GM19324 (cell line): ENCODE measurements around the gene LRP1-AS.

Source experiments
- ATAC-seq: cut with Tn5 transposase; IDR thresholded peaks from one replicate; pipeline ENCODE4 v1.9.1; 2021; ENCODE audit warnings: mild to moderate bottlenecking, moderate library complexity; ENCODE audit not compliant: unreplicated experiment, low FRiP score

The LRP1-AS gene

DNA sequence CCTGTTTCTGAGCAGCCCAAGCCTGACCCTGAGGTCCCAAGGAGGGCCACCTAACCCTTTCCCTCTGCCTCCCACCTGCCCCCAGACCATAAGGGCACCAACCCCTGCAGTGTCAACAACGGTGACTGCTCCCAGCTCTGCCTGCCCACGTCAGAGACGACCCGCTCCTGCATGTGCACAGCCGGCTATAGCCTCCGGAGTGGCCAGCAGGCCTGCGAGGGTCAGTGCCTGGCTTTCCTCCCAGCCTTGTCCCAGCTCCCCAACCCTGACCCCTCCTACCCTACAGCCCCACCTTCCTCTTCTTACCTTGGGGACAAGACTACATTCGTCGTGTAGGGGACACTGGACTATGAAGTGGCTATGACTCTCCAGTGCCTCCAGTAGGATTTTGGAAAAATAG lies 33.7 kb upstream of the LRP1-AS start:
- no peak for ATAC-seq

DNA sequence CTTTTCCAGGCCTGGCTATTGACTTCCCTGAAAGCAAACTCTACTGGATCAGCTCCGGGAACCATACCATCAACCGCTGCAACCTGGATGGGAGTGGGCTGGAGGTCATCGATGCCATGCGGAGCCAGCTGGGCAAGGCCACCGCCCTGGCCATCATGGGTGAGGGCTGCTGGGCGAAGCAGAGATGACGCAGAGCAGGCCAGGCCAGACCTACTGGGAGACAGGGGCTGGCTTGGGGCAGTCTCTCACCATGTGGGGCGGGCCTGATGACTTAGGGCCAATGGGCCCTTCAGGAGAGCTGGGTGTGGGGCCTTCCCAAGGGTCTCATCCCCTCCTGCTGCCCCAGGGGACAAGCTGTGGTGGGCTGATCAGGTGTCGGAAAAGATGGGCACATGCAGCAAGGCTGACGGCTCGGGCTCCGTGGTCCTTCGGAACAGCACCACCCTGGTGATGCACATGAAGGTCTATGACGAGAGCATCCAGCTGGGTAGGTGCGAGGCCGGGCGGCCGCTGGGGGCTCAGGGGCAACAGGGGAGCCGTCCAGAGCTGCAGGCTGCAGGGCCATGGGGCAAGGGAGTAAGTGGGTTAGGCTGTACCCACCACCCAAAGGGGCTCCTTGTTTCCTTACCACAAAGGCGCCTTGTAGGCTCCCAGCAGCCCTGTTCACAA lies 33.0 kb upstream of the LRP1-AS start:
- ATAC-seq: no peak

DNA sequence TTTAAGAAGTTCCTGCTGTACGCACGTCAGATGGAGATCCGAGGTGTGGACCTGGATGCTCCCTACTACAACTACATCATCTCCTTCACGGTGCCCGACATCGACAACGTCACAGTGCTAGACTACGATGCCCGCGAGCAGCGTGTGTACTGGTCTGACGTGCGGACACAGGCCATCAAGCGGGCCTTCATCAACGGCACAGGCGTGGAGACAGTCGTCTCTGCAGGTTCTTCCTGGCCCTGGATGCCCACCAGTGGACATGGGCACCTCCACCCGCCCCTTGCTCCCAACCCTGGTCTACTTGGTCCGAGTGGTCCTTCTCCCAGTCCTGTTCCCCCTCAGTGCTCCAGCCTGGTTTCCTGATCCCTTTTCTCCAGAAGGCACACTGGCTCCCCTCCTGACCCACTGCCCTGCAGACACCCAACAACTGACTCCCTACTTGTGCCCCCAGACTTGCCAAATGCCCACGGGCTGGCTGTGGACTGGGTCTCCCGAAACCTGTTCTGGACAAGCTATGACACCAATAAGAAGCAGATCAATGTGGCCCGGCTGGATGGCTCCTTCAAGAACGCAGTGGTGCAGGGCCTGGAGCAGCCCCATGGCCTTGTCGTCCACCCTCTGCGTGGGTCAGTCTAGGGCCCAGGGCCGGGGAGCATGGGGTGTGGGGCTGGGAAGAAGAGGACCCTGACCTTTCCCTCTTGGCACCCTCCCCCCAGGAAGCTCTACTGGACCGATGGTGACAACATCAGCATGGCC lies 32.1 kb upstream of the LRP1-AS start:
- no peak for ATAC-seq

DNA sequence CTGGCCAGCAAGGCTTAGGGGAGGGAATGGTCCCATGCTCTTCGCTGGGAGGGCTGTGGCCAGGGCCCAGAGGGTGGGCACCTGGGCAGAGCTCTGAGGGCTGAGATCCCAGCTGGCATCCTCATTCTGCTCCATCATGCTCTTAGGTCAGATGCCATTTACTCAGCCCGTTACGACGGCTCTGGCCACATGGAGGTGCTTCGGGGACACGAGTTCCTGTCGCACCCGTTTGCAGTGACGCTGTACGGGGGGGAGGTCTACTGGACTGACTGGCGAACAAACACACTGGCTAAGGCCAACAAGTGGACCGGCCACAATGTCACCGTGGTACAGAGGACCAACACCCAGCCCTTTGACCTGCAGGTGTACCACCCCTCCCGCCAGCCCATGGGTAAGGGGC lies 30.8 kb upstream of the LRP1-AS start:
- no peak for ATAC-seq

DNA sequence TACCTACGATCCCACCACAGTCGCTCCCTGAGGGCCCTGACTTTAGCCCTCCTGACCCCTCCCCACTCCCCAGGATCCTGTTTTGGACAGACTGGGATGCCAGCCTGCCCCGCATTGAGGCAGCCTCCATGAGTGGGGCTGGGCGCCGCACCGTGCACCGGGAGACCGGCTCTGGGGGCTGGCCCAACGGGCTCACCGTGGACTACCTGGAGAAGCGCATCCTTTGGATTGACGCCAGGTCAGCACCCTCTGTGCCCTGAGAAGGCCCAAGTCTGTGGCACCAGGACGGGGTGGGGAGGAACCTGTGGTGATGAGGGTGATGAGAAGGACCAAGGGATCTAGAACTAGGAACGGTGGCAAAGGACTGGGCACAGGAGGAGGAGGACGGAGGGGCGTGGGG lies 29.9 kb upstream of the LRP1-AS start:
- ATAC-seq: no peak

DNA sequence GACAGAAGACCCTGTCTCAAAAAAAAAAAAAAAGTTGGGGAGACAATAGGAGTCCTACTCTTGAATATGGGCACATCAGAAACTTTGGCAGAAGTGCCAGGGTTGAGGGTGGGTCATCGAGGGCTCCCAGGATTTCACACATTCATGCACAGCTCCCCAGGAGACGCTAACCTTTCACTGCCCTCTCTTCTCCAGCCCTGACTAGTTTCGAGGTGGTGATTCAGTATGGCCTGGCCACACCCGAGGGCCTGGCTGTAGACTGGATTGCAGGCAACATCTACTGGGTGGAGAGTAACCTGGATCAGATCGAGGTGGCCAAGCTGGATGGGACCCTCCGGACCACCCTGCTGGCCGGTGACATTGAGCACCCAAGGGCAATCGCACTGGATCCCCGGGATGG lies 29.4 kb upstream of the LRP1-AS start:
- ATAC-seq: no peak

DNA sequence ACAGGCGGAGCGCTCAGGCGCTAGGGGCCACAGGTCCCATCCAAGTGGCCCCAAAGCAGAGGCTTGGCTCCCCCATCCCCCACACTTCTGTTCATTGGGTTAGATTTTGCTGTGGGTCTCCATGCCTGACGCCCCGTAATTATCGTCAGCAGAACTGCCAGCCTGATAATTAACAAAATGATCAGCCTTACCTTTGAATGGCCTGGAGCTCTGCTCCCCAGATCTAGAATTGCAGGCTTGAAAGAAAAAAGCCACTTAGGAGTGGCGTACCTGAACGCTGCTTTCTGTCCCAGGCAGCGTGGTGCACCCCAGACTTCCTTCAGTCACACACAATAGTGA lies 28.7 kb upstream of the LRP1-AS start:
- ATAC-seq: no peak

DNA sequence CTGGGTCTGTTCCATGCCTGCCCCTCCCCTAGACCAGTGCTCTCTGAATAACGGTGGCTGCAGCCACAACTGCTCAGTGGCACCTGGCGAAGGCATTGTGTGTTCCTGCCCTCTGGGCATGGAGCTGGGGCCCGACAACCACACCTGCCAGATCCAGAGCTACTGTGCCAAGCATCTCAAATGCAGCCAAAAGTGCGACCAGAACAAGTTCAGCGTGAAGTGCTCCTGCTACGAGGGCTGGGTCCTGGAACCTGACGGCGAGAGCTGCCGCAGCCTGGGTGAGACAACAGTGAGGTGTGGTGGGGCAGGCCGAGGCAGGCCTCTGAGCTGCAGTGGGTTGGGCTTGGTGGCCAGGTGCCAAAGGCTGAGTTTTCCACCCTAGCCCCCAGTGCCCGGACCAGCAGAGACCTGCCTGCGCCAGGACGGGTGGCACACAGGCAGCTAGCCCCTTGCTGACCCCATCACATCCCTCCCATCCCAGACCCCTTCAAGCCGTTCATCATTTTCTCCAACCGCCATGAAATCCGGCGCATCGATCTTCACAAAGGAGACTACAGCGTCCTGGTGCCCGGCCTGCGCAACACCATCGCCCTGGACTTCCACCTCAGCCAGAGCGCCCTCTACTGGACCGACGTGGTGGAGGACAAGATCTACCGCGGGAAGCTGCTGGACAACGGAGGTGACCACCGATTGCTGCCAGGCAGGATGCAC lies 28.2 kb upstream of the LRP1-AS start:
- ATAC-seq: no peak

DNA sequence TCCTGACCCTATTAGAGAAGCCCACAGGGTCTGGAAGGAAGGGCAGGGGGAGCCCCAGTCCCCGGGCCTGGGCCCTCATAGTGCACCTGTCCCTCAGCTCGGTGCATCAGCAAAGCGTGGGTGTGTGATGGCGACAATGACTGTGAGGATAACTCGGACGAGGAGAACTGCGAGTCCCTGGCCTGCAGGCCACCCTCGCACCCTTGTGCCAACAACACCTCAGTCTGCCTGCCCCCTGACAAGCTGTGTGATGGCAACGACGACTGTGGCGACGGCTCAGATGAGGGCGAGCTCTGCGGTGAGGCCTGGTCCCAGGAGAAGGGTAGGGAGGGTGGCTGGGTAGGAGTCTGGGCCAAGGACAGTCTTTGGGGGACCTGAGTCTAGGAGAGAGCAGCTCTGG lies 26.3 kb upstream of the LRP1-AS start:
- no peak for ATAC-seq

DNA sequence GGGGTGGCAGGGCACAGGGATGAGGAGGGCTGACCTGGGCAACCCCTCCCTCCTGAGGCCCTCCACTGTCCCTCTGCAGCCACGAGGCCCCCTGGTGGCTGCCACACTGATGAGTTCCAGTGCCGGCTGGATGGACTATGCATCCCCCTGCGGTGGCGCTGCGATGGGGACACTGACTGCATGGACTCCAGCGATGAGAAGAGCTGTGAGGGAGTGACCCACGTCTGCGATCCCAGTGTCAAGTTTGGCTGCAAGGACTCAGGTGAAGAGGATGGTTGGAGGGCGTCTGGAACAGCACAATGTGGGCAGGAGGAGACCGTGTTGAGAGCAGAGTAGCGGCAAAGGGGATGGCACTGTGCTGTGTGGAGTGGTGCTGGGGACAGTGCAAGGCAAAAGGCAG lies 25.7 kb upstream of the LRP1-AS start:
- ATAC-seq: no peak

DNA sequence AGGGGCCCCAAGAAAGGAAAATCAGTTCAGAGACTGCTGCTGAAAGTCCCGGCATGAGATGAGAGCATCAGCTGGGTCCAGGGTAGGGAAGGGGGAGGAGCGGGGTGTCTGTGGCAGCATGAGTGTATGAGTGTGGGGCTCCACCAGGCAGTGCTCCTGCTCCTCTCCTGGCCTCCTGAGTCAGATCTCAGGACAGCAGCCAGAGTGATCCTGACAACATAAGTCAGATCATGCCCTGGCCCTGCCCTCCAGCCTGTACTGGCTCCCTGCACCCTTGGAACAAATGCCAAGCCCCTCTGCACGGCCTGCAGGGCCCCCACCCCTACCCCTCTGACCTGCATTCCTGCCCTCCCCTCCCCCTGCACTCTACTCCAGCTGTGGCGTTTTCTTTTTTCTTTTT lies 24.2 kb upstream of the LRP1-AS start:
- ATAC-seq: no peak

DNA sequence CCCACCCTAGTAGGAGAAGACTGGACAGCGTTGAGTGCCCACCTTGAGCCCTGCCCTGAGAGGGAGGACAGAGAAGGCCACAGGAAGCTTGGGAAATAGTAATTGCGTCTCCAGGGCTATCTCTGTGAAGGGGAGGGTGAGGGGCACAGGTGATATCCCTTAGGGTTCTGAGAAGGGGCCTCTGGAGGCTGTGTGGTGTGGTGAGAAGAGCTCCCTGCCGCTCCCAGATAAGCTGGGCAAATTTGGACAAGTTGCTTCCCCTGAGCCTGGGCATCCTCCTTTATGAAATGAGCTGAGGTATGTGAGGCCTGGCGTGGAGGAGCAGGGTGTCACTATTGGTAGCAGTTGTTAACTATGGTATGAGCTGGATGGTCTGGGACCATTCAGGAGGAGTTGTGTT lies 23.5 kb upstream of the LRP1-AS start:
- ATAC-seq: no peak

DNA sequence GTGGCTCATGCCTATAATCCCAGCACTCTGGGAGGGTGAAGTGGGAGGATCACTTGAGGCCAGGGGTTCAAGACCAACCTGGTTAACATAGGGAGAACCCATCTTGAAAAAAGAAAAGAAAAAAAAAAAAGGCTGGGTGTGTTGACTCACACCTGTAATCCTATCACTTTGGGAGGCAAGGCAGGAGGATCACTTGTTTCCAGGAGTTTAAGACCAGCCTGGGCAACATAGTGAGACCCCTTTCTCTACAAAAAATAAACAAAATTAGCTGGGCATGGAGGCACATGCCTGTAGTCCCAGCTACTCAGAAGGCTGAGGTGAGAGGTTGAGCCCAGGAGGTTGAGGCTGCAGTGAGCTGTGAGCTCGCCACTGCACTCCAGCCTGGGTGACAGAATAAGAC lies 23.0 kb upstream of the LRP1-AS start:
- no peak for ATAC-seq

DNA sequence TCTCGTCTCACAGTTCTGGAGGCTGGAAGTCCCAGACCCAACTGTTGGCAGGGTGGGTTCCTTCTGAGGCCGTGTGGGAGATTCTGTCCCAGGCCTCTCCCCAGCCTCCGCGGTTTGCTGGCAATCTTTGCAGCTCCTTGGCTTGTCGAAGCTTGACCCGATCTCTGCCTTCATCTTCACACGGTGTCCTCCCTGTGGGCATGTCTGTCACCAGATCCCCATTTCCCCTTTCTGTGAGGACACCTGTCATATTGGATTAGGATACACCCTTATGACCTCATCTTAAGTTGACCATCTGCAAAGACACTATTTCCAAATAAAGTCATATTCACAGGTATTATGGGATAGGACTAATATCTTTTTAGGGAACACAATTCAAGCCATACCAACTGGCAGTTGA lies 22.6 kb upstream of the LRP1-AS start:
- ATAC-seq: no peak

DNA sequence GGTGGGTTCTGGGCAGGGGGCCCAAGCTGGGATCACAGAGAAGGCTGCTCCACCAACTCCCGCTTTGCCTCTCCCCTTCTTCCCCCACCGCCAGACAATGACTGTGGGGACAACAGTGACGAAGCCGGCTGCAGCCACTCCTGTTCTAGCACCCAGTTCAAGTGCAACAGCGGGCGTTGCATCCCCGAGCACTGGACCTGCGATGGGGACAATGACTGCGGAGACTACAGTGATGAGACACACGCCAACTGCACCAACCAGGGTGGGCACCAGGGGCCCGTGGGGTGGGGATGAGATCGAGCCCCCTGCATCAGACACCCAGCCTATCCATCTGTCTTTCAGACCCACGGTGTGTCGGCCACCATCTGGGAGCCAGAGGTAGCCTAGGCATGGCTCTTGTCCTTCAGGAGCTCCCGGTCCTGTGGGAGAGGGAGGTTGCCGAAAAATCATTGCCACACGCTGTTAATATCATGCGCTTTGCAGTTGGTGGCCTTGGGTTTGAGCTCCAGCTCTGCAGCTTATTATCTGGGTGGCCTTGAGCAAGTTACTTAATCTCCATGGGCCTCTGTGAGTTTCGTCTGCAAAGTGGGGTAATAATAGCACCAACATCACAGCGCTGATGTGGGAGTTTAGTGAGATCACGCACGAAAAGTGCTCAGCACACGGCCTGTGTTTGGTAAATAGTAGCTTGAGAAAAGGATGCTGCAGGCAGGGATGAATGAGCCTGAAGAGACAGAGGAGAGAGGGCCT lies 21.8 kb upstream of the LRP1-AS start:
- no peak for ATAC-seq

DNA sequence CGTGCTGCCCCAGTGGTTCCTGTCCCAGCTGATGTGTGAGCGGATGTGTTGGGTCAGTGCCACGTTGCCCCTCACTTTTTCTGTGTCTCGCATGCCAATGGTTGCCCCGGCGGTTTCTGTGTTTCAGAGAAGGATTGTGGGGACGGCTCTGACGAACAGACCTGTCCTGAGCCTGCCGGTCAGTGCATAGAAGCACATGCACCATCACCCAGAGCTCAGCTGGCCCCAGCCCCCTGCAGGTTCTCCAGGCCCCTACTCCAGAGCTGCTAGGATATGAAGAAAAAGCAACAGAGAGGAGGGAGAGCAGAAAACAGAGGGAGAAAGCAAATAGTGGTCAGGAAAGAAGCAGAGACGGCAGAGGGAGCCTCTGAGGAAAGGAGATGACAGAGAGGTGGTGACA lies 20.6 kb upstream of the LRP1-AS start:
- no peak for ATAC-seq

DNA sequence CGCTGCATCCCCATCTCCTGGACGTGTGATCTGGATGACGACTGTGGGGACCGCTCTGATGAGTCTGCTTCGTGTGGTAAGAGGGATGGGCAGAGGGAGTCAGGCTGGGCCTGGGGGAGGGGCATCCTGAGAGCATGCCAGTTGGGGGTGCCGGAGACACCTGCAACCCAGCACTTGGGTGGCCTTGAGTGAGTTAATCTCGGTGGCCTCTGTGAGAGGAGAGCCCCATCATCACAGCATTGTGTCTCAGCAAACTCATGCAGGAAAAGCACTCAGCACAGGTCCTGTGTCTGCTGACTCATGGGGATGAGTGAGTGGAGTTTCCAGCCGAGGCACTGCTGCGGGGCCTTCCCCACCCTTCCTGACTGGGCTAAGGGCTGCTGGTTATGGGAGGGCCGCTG lies 19.6 kb upstream of the LRP1-AS start:
- ATAC-seq: no peak

DNA sequence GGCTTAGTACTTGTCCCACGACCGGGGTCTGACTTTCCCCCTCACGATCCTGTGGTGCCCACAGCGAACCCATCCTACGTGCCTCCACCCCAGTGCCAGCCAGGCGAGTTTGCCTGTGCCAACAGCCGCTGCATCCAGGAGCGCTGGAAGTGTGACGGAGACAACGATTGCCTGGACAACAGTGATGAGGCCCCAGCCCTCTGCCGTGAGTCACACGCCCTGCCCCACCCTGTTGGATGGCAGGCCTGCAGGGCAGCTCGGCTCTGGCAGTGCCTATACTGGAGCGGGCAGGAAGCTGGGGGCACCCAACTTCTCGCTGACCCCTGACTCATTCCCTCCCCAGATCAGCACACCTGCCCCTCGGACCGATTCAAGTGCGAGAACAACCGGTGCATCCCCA lies 18.3 kb upstream of the LRP1-AS start:
- ATAC-seq: no peak

DNA sequence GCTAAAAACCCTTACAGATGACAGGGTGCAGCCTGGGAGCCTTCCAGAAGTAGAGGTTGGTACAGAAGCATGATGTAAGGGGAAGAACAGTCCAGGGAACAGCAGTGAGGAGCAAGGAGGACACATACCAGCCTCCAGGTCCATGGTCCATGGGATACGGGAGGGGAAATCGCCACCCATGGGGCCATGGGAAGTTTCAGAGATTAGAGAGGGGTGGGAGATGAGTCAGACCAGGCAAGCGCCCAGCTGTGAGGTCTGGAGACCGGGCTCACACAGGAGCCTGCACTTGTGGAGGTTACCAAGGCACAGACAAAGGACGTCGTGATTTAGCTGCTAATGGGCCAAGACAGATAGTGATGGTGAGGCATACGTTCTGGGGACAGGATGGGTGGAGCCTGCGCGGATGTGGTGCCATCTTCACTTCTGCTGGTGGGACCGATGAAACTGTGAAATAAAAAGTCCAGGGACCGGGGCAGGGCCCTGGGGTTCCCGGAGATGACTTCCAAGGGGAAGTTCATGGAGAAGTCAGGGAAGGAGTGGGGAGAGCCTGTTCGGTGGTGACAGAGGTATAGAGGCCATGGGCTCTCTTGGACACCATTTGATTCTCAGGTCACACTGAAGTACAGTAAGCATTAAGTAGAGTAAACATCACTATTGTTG lies 17.7 kb upstream of the LRP1-AS start:
- no peak for ATAC-seq

DNA sequence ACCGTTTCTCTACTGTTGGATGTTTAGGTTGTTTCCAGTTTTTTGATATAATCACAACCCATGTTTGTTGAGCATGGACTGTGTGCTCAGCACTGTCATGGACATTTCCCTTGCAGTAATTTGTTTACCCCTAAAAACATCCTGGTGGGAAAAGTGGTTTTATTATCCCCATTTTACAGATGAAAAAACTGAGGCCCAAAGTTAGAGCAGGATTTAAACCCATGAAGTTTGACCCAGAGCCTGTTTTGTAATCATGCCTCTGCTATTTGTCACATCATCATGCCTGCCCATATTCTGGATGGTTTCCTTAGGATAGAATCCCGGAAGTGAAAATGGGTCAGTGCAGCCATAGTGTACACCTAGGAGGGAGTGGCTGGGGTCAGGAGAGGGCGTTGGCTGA lies 17.0 kb upstream of the LRP1-AS start:
- ATAC-seq: no peak
